ENCODE data around the gene ARL4C. TPM values are rescaled to one million over a fixed set of nuclear protein-coding genes. Genes with fewer than 3 reads are reported as not detected.

Gene ARL4C
- total and polyA plus RNA-seq, 8 donors: 2.4 to 15.4 (median 4.9) TPM

- intact Hi-C loops (cut with DNase I): loop anchor here in 1 of 3 donors (10.0 kb wide), 1 partner anchor 206 kb away; no protein-coding TSS in a partner anchor
- no peak for ATAC-seq
Observed at GRCh38 chr2:234491281-234491680, 5.6 kb downstream of the ARL4C start.

GRCh38 chr2:234490271-234491091, 6.4 kb downstream of the ARL4C start:
- FAIRE-seq (no peak), ATAC-seq (no peak), DNase-seq (no peak)
- Histone ChIP-seq H3K9me3 (no peaks in the 10 kb centered on the region), H3K27me3 (no peaks in the 10 kb centered on the region), H3K4me3 (no peak overlapping the region), H3K36me3 (no peaks in the 10 kb centered on the region), H3K27ac (no peak overlapping the region), H3K4me1 (peaks cover 0 to 3% (median 3%) of the 10 kb centered on the region in 3 donors)
- WGBS, 2 donors: 78 to 88% methylated on average over 15 of the region's 15 CpGs
- TF ChIP-seq CTCF (IDR thresholded peaks at IDR 0.05): no peak
- intact Hi-C loops (cut with DNase I): loop anchor here in 1 of 3 donors (10.0 kb wide), 1 partner anchor 206 kb away; no protein-coding TSS in a partner anchor

More at GRCh38 chr2:234491281-234491680, 5.6 kb downstream of the ARL4C start:
- 87 to 91% methylated on average over 4 of the region's 4 CpGs for WGBS, 2 donors
- Histone ChIP-seq H3K27ac (no peak overlapping the region), H3K4me3 (no peak overlapping the region), H3K36me3 (no peaks in the 10 kb centered on the region), H3K4me1 (peaks cover 0 to 3% (median 3%) of the 10 kb centered on the region in 3 donors), H3K27me3 (no peaks in the 10 kb centered on the region), H3K9me3 (no peaks in the 10 kb centered on the region)
- TF ChIP-seq CTCF (IDR thresholded peaks at IDR 0.05): no peak
- DNase-seq: no peak
- no peak for FAIRE-seq

GRCh38 chr2:234488913-234489451, 7.9 kb downstream of the ARL4C start:
- Histone ChIP-seq H3K4me3 (no peak overlapping the region), H3K9me3 (no peaks in the 10 kb centered on the region), H3K27me3 (no peaks in the 10 kb centered on the region), H3K36me3 (no peaks in the 10 kb centered on the region), H3K4me1 (peaks cover 0 to 3% (median 0%) of the 10 kb centered on the region in 3 donors), H3K27ac (no peak overlapping the region)
- no peak for TF ChIP-seq CTCF (IDR thresholded peaks at IDR 0.05)
- intact Hi-C loops (cut with DNase I): no loop called here
- WGBS, 2 donors: 65 to 67% methylated on average over 8 of the region's 8 CpGs
- FAIRE-seq (no peak), ATAC-seq (peak in 1 of 4 donors; percentile 34), DNase-seq (no peak)

GRCh38 chr2:234488486-234488885, 8.4 kb downstream of the ARL4C start:
- WGBS, 2 donors: 79 to 86% methylated on average over 1 of the region's 1 CpG
- no peak for ATAC-seq
- intact Hi-C loops (cut with DNase I): no loop called here
- Histone ChIP-seq H3K36me3 (no peaks in the 10 kb centered on the region), H3K27ac (no peak overlapping the region), H3K9me3 (no peaks in the 10 kb centered on the region), H3K27me3 (no peaks in the 10 kb centered on the region), H3K4me1 (no peaks in the 10 kb centered on the region), H3K4me3 (no peak overlapping the region)
- TF ChIP-seq CTCF (IDR thresholded peaks at IDR 0.05): no peak
- no peak for DNase-seq
- FAIRE-seq: no peak

- TF ChIP-seq CTCF (IDR thresholded peaks at IDR 0.05): no peak
- 81 to 84% methylated on average over 3 of the region's 3 CpGs for WGBS, 2 donors
- intact Hi-C loops (cut with DNase I): no loop called here
- H3K27ac ChIP-seq: no peak overlapping the region
- H3K27me3 ChIP-seq: no peaks in the 10 kb centered on the region
- no peaks in the 10 kb centered on the region for H3K36me3 ChIP-seq
- DNase-seq: no peak
- ATAC-seq: no peak
- no peaks in the 10 kb centered on the region for H3K4me1 ChIP-seq
- no peak for FAIRE-seq
- no peaks in the 10 kb centered on the region for H3K9me3 ChIP-seq
- H3K4me3 ChIP-seq: no peak overlapping the region
Observed at GRCh38 chr2:234487356-234487755, 9.5 kb downstream of the ARL4C start.
